Neural crest cell (in vitro differentiated cells): ENCODE measurements around the gene PXMP2. TPM values are rescaled to one million over a fixed set of nuclear protein-coding genes. Genes with fewer than 3 reads are reported as not detected.

ENCODE experiments used
- DNase-seq: peaks from one replicate; pipeline ENCODE4 v3.0.0; 2021; ENCODE audit warnings: low read depth, mixed read lengths, low spot score
- H3K27ac Mint-ChIP-seq: one replicate; pipeline ENCODE4 v1.8.0; 2021; ENCODE audit warnings: mild to moderate bottlenecking, mixed read lengths; ENCODE audit not compliant: unreplicated experiment
- H3K27me3 Mint-ChIP-seq: 2 replicates; pipeline ENCODE4 v1.8.0; 2021; ENCODE audit warnings: low read depth, mild to moderate bottlenecking, mixed read lengths
- H3K36me3 Mint-ChIP-seq: 2 replicates; pipeline ENCODE4 v1.8.0; 2021; ENCODE audit warnings: low read depth, mild to moderate bottlenecking, mixed read lengths
- H3K4me1 Mint-ChIP-seq: 2 replicates; pipeline ENCODE4 v1.8.0; 2021; ENCODE audit warnings: mixed read lengths
- H3K4me3 Mint-ChIP-seq: one replicate; pipeline ENCODE4 v1.8.0; 2021; ENCODE audit warnings: mild to moderate bottlenecking, mixed read lengths
- H3K9me3 Mint-ChIP-seq: 2 replicates; pipeline ENCODE4 v1.8.0; 2021; ENCODE audit warnings: mixed read lengths
- total RNA-seq: library from RNA; stranded (reverse); gene quantifications from 2 replicates; pipeline ENCODE4 v1.2.1, GENCODE V29; 2021
- TF ChIP-seq, protein P1 (sequence below): fragments of 200-600 bp; sonication (generic); conservative IDR thresholded peaks from 2 replicates; pipeline ENCODE4 v1.5.0; 2021; ENCODE audit warnings: antibody characterized with exemption, mild to moderate bottlenecking

The PXMP2 gene
- total RNA-seq, 1 donor from 2014 or later, result 33.5 TPM

DNA sequence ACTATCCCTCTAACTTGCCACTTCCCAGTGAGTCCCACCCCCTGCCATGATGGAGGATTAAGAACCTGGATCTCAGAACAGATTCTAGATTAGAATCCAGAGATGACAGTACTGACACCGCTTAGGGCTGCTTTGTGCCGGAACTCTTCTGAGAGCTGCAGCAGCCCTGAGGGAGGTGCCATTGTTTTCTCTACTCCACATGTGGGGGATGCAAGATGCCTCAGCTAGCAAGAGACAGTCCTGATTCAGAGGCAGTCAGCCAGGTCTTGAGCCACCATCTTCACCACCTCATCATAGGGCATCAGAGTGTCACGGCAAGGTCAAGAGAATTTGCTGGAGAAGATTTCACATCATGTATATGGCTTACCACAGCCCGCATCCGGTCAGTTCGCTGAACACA is 19.9 kb downstream of the PXMP2 start:
- H3K27ac Mint-ChIP-seq, result no peak overlapping the region
- H3K9me3 Mint-ChIP-seq, result no peaks in the 10 kb centered on the region
- no peak for DNase-seq
- peaks cover 19% of the 10 kb centered on the region for H3K36me3 Mint-ChIP-seq
- TF ChIP-seq, protein P1, sequence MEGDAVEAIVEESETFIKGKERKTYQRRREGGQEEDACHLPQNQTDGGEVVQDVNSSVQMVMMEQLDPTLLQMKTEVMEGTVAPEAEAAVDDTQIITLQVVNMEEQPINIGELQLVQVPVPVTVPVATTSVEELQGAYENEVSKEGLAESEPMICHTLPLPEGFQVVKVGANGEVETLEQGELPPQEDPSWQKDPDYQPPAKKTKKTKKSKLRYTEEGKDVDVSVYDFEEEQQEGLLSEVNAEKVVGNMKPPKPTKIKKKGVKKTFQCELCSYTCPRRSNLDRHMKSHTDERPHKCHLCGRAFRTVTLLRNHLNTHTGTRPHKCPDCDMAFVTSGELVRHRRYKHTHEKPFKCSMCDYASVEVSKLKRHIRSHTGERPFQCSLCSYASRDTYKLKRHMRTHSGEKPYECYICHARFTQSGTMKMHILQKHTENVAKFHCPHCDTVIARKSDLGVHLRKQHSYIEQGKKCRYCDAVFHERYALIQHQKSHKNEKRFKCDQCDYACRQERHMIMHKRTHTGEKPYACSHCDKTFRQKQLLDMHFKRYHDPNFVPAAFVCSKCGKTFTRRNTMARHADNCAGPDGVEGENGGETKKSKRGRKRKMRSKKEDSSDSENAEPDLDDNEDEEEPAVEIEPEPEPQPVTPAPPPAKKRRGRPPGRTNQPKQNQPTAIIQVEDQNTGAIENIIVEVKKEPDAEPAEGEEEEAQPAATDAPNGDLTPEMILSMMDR, result no peak
- peaks cover 23% of the 10 kb centered on the region for H3K4me1 Mint-ChIP-seq
- peak overlapping the region; percentile 83 for H3K4me3 Mint-ChIP-seq
- no peaks in the 10 kb centered on the region for H3K27me3 Mint-ChIP-seq

DNA sequence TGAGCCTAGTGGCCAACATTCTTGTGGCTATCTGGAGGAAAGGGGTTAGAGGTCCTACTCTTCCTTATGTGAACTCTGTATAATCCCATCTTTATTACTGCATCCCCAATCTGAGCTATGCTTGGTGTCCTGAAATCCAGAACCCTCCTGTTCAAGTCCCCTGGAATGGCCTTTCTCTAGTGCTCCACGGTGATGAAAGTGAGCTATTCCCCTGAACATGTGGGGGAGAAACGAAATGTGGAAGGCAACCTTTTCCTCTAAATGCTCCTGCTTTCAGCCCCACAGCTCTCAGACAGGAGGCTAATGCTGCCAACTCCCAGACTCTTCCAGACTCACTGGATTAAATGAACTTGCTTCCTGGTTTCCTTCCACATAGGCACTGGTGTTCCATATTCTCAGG is 20.8 kb downstream of the PXMP2 start:
- peaks cover 26% of the 10 kb centered on the region for H3K4me1 Mint-ChIP-seq
- H3K9me3 Mint-ChIP-seq, result no peaks in the 10 kb centered on the region
- H3K4me3 Mint-ChIP-seq, result peak overlapping the region; percentile 65
- TF ChIP-seq, protein P1, result no peak
- peaks cover 19% of the 10 kb centered on the region for H3K36me3 Mint-ChIP-seq
- peak overlapping the region; percentile 57 for H3K27ac Mint-ChIP-seq
- no peaks in the 10 kb centered on the region for H3K27me3 Mint-ChIP-seq
- DNase-seq, result no peak

DNA sequence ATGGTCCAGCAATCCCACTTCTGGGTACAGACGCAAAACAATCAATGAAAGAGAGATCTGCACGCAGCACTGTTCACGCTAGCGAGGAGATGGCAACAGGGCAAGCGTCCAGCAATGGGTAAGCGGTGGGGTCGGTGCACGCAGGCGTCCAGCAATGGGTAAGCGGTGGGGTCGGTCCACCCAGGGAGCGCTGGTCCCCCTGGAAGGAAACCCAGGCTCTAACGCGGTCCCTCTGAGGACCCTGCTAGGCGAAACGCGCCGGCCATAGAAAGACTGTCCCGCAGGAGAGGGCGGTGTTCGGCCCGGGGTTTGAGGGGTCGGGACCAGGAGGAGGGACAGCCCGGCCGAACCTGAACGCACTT is 22.6 kb downstream of the PXMP2 start:
- Mint-ChIP-seq H3K4me3 (peak overlapping the region; percentile 94), H3K27me3 (no peaks in the 10 kb centered on the region), H3K27ac (peak overlapping the region; percentile 79), H3K36me3 (peaks cover 15% of the 10 kb centered on the region), H3K9me3 (no peaks in the 10 kb centered on the region), H3K4me1 (peaks cover 21% of the 10 kb centered on the region)
- no peak for DNase-seq
- TF ChIP-seq, protein P1, result no peak

DNA sequence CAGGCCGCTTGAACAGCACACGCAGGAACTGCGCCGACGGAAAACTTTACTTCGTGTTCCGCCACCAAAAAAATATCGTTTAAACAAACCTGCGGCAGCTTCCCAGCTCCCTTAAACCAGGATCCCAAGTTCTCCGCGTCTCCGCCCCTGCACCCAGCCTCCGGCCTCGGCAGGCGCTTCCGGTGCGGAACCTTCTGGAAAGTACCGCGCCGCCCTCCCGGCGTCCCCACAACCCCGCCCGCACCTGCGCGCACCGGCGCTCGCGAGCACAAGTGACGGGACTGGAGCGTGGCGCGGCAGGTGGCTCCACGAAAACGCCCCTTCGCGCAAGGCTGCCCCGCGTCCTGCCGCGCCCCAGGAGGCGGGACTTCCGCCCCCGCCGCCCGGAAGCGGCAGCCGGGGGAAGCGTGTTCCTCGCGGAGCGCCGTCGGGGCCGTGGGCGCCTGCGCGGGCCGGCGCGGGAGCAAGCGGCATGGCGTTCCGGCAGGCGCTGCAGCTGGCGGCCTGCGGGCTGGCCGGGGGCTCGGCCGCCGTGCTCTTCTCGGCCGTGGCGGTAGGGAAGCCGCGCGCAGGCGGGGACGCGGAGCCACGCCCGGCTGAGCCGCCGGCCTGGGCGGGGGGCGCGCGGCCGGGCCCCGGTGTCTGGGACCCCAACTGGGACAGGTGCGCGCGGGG is 23.2 kb downstream of the PXMP2 start, which contains the start of gene PGAM5:
PGAM5 (plus strand) TSS at position 438 of the 675 bp plus-strand sequence; CDS start at position 473, 35 bp downstream.
- Mint-ChIP-seq H3K27ac (peak within 1 kb of the TSS; percentile 79), H3K4me1 (peaks cover 21% of the 10 kb centered on the region), H3K27me3 (no peaks in the 10 kb centered on the region), H3K9me3 (no peaks in the 10 kb centered on the region), H3K4me3 (peak within 1 kb of the TSS; percentile 94), H3K36me3 (peaks cover 15% of the 10 kb centered on the region)
- TF ChIP-seq, protein P1, result no peak
- peak; percentile 57 for DNase-seq

DNA sequence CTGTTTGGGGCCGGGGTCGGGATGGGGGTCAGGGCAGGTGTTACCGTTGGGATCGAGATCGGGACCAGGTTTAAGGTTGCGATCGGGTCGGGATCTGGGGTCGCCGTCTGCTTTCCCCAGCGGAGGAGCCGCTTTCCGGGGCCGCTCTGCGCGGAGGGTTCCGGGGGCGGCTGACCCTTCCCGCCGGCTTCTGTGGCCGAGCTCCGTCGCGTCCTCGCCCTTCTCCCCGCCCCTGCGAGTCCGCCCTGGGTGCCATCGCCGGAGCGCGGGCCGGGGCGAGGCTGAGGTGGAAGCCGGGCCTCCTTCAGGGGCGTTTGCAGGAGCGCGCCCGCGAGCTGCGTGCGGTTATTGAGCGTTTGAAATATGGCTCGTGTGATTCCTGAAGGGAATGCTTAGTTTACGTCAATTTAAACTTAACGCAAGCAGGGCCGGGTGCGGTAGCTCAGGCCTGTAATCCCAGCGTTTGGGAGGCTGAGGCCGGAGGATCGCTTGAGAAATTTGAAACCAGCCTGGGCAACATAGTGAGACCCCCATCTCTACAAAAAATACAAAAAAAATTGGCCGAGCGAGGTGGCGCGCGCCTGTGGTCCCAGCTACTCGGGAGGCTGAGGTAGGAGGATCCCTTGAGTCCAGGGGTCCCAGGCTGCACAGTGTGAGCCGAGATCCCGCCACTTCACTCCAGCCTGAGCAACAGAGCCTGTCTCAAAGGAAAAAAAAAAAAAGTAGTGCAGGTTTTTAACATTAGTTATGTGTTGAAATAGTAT is 23.9 kb downstream of the PXMP2 start:
- peaks cover 21% of the 10 kb centered on the region for H3K4me1 Mint-ChIP-seq
- H3K27me3 Mint-ChIP-seq, result no peaks in the 10 kb centered on the region
- TF ChIP-seq, protein P1, result no peak
- DNase-seq, result peak; percentile 32
- H3K9me3 Mint-ChIP-seq, result no peaks in the 10 kb centered on the region
- H3K4me3 Mint-ChIP-seq, result peak overlapping the region; percentile 88
- H3K36me3 Mint-ChIP-seq, result peaks cover 15% of the 10 kb centered on the region
- H3K27ac Mint-ChIP-seq, result peak overlapping the region; percentile 50
